Measurements from ENCODE around the gene SECISBP2L.

- no peak for TF ChIP-seq CTCF (IDR thresholded peaks at IDR 0.05)
- no peak for TF ChIP-seq ZFX (IDR thresholded peaks at IDR 0.05; ENCODE audit: borderline replicate concordance)
These were observed 12.3 kb upstream of the SECISBP2L start for GRCh38 chr15:49058559-49058958.

Data from 22Rv1 (cell line).